HepG2 (cell line): Measurements from ENCODE around the gene STOML1. TPM values are rescaled to one million over a fixed set of nuclear protein-coding genes. Genes with fewer than 3 reads are reported as not detected.
A peak's percentile ranks its signal among the peaks of the same experiment; 100 is the strongest.

Source experiments
- FOXP4 ChIP-seq: sonication (generic); formaldehyde crosslinking; IDR thresholded peaks from 2 replicates; pipeline ENCODE4 v1.4.0; 2020; ENCODE audit warnings: missing genetic modification reagents
- JARID2 ChIP-seq: sonication (generic); formaldehyde crosslinking; IDR thresholded peaks from 2 replicates; pipeline ENCODE4 v1.8.1; 2023; ENCODE audit warnings: missing genetic modification reagents, inconsistent platforms; ENCODE audit not compliant: insufficient replicate concordance
- KLF12 ChIP-seq: sonication (generic); formaldehyde crosslinking; IDR thresholded peaks from 2 replicates; pipeline ENCODE4 v1.4.0; 2020; ENCODE audit warnings: missing genetic modification reagents, borderline replicate concordance
- LBX2 ChIP-seq: sonication (generic); formaldehyde crosslinking; IDR thresholded peaks from 2 replicates; pipeline ENCODE4 v1.5.0; 2020; ENCODE audit warnings: missing genetic modification reagents, mild to moderate bottlenecking, borderline replicate concordance
- NFE2L2 ChIP-seq: fragments of 150-350 bp; IDR thresholded peaks from 2 replicates; pipeline ENCODE4 v1.6.1; 2014; ENCODE audit warnings: low read length
- POLR2A ChIP-seq, 2 experiments: IDR thresholded peaks; 2 replicates each; pipeline ENCODE4 v1.6.1; 2011; ENCODE audit warnings: low read depth in 2 of 2, low read length in 2 of 2, mild to moderate bottlenecking in 1 of 2, moderate library complexity in 1 of 2; ENCODE audit not compliant: insufficient read depth in 1 of 2
- RNF219 ChIP-seq: sonication (generic); formaldehyde crosslinking; IDR thresholded peaks from 2 replicates; pipeline ENCODE4 v1.5.0; 2020; ENCODE audit warnings: mild to moderate bottlenecking, missing genetic modification reagents
- SMAD9 ChIP-seq: sonication (generic); formaldehyde crosslinking; IDR thresholded peaks from 2 replicates; pipeline ENCODE4 v1.5.1; 2020; ENCODE audit warnings: mild to moderate bottlenecking, missing genetic modification reagents
- SSRP1 ChIP-seq: IDR thresholded peaks from 2 replicates; pipeline ENCODE4 v1.6.1; 2016; ENCODE audit warnings: control low read depth
- STAG1 ChIP-seq: sonication (generic); formaldehyde crosslinking; IDR thresholded peaks from 2 replicates; pipeline ENCODE4 v1.4.0; 2020; ENCODE audit warnings: missing genetic modification reagents
- TCF12 ChIP-seq, 2 experiments: fragments of 450-650 bp in 1 of 2; sonication (generic) in 1 of 2; formaldehyde crosslinking in 1 of 2; IDR thresholded peaks; 2 replicates each; pipeline versions ENCODE4 v1.6.1 to v1.8.0; 2017 to 2022; ENCODE audit warnings: antibody characterized with exemption in 1 of 2, mild to moderate bottlenecking in 1 of 2, missing genetic modification reagents in 1 of 2, moderate library complexity in 1 of 2
- THAP8 ChIP-seq: sonication (generic); formaldehyde crosslinking; IDR thresholded peaks from 2 replicates; pipeline ENCODE4 v1.5.1; 2020; ENCODE audit warnings: missing genetic modification reagents, mild to moderate bottlenecking, borderline replicate concordance
- TSC22D2 ChIP-seq: sonication (generic); formaldehyde crosslinking; IDR thresholded peaks from 2 replicates; pipeline ENCODE4 v1.5.1; 2020; ENCODE audit warnings: missing genetic modification reagents, mild to moderate bottlenecking, borderline replicate concordance
- U2AF1 ChIP-seq: fragments of 200-400 bp; formaldehyde crosslinking; optimal IDR thresholded peaks from 2 replicates; pipeline ENCODE3; 2017; ENCODE audit warnings: mild to moderate bottlenecking, low read depth, low read length
- ZFP37 ChIP-seq: sonication (generic); formaldehyde crosslinking; IDR thresholded peaks from 2 replicates; pipeline ENCODE4 v1.4.0; 2020; ENCODE audit warnings: missing genetic modification reagents, borderline replicate concordance
- ZNF496 ChIP-seq: sonication (generic); formaldehyde crosslinking; IDR thresholded peaks from 2 replicates; pipeline ENCODE4 v1.8.1; 2023; ENCODE audit warnings: mild to moderate bottlenecking, moderate library complexity, missing genetic modification reagents; ENCODE audit not compliant: insufficient replicate concordance
- ZNF687 ChIP-seq: sonication (generic); formaldehyde crosslinking; IDR thresholded peaks from 2 replicates; pipeline ENCODE4 v1.5.1; 2020; ENCODE audit warnings: mild to moderate bottlenecking, missing genetic modification reagents, moderate library complexity
- ZNF775 ChIP-seq: sonication (generic); formaldehyde crosslinking; IDR thresholded peaks from 2 replicates; pipeline ENCODE4 v1.4.0; 2020; ENCODE audit warnings: missing genetic modification reagents, mild to moderate bottlenecking, moderate library complexity, borderline replicate concordance
- polyA plus RNA-seq, 8 experiments: library from polyadenylated mRNA; depleted of rRNA in 3 of 8; stranded (reverse) in 7 of 8; unstranded in 1 of 8; fragments of >200 nt; fragmentation: Illumina TruSeq in 4 of 8; extraction: Trizol in 4 of 8; gene quantifications; 2 replicates each; pipeline versions ENCODE4 v1.2.1 to v1.2.3, GENCODE V29; 2011 to 2016; ENCODE audit warnings: low read depth in 4 of 8, missing spikeins in 1 of 8, mixed read lengths in 1 of 8; ENCODE audit not compliant: insufficient read depth in 1 of 8
- total RNA-seq, 5 experiments: library from RNA; depleted of rRNA; stranded (reverse); fragments of >200 nt; fragmentation: Illumina TruSeq; extraction: Trizol; gene quantifications; 2 replicates each; pipeline ENCODE4 v1.2.3, GENCODE V29; 2016; ENCODE audit warnings: low read depth in 1 of 5

Gene STOML1
- total and polyA plus RNA-seq, 2 of the 13 experiments (the other 11 are each of a cell fraction or from before 2014, with no cell fraction given), result 3.5 to 3.7 TPM

- TF ChIP-seq LBX2 (CRISPR knock-in tag) (no peak), KLF12 (no peak), TSC22D2 (CRISPR knock-in tag) (no peak), TCF12 (IDR thresholded peaks at IDR 0.05) (no peak), TCF12 (CRISPR knock-in tag; IDR thresholded peaks at IDR 0.05) (no peak), POLR2A (IDR thresholded peaks at IDR 0.05; ENCODE audit: insufficient read depth in 1 of 2, low read depth in 2 of 2, low read length in 2 of 2) (no peak), ZNF496 (no peak), THAP8 (no peak), U2AF1 (no peak), RNF219 (CRISPR knock-in tag) (no peak), NFE2L2 (no peak), FOXP4 (CRISPR knock-in tag) (no peak), JARID2 (no peak), ZFP37 (CRISPR knock-in tag) (no peak), ZNF775 (no peak), STAG1 (CRISPR knock-in tag) (peak; percentile 77), ZNF687 (CRISPR knock-in tag) (peak; percentile 70), SSRP1 (CRISPR knock-in tag) (no peak), SMAD9 (no peak)
Observed at GRCh38 chr15:73950831-73951561, 41.1 kb downstream of the STOML1 start (continued).
